GM04503 (cell line): ENCODE results near the gene PTPRE.
A peak's percentile ranks its signal among the peaks of the same experiment; 100 is the strongest.

Experiments
- DNase-seq: peaks from one replicate; pipeline ENCODE4 v3.0.0-alpha.2; 2012; ENCODE audit warnings: low read depth

The PTPRE gene

GRCh38 chr10:128125944-128126764 is 219.3 kb downstream of the PTPRE start, which contains the start of gene MKI67:
TSS of gene MKI67 (minus strand) at chr10:128126423. CDS start at chr10:128125667, 756 bp downstream.
- DNase-seq: no peak

- no peak for DNase-seq
Measured at GRCh38 chr10:128128582-128128981, 221.7 kb downstream of the PTPRE start.

GRCh38 chr10:128130051-128130450 is 223.1 kb downstream of the PTPRE start:
- peak; percentile 50 for DNase-seq
